GM23338 (cell line): Measurements from ENCODE around the gene F8. TPM values are rescaled to one million over a fixed set of nuclear protein-coding genes. Genes with fewer than 3 reads are reported as not detected.

Source experiments
- ATAC-seq: fragments of 200-7000 bp; cut with Tn5 transposase; 3 replicates; pipeline ENCODE4 v1.9.1; 2020
- DNase-seq: peaks from one replicate; pipeline ENCODE4 v3.0.0-alpha.2; 2015; ENCODE audit warnings: low spot score
- H2AFZ ChIP-seq: fragments of 200-600 bp; sonication (generic); 2 replicates; pipeline ENCODE4 v1.8.0; 2016; ENCODE audit warnings: antibody characterized with exemption, mild to moderate bottlenecking, moderate library complexity
- H3F3A ChIP-seq: fragments of 200-600 bp; sonication (generic); replicated peaks from 2 replicates; pipeline ENCODE4 v1.8.0; 2017; ENCODE audit warnings: antibody characterized with exemption, mixed run types, low read depth
- H3K27ac ChIP-seq: fragments of 200-600 bp; sonication (generic); 2 replicates; pipeline ENCODE4 v1.6.1; 2016; ENCODE audit warnings: low read depth
- H3K27me3 ChIP-seq: fragments of 200-600 bp; sonication (generic); 2 replicates; pipeline ENCODE4 v1.8.0; 2016; ENCODE audit warnings: mild to moderate bottlenecking, mixed run types, moderate library complexity; ENCODE audit not compliant: insufficient read depth
- H3K36me3 ChIP-seq: fragments of 200-600 bp; sonication (generic); 2 replicates; pipeline ENCODE4 v1.8.0; 2016; ENCODE audit warnings: mild to moderate bottlenecking; ENCODE audit not compliant: insufficient read depth
- H3K4me1 ChIP-seq: fragments of 200-600 bp; sonication (generic); 2 replicates; pipeline ENCODE4 v1.8.0; 2016; ENCODE audit warnings: mild to moderate bottlenecking, moderate library complexity; ENCODE audit not compliant: insufficient read depth
- H3K4me2 ChIP-seq: fragments of 200-600 bp; sonication (generic); 2 replicates; pipeline ENCODE4 v1.7.1; 2017; ENCODE audit warnings: mixed run types
- H3K4me3 ChIP-seq: fragments of 200-600 bp; sonication (generic); 2 replicates; pipeline ENCODE4 v1.6.1; 2016; ENCODE audit warnings: mixed run types
- H3K79me2 ChIP-seq: fragments of 200-600 bp; sonication (generic); replicated peaks from 2 replicates; pipeline ENCODE4 v1.8.0; 2017; ENCODE audit warnings: mild to moderate bottlenecking; ENCODE audit not compliant: insufficient read depth
- H3K9me2 ChIP-seq: fragments of 200-600 bp; sonication (generic); 2 replicates; pipeline ENCODE4 v1.8.0; 2017; ENCODE audit not compliant: insufficient read depth
- H4K20me1 ChIP-seq: fragments of 200-600 bp; sonication (generic); replicated peaks from 2 replicates; pipeline ENCODE4 v1.8.0; 2017; ENCODE audit warnings: mild to moderate bottlenecking; ENCODE audit not compliant: insufficient read depth
- H3K27ac Mint-ChIP-seq: 2 replicates; pipeline ENCODE4 v1.8.0; 2020; ENCODE audit warnings: inconsistent platforms, mild to moderate bottlenecking, moderate library complexity, mixed read lengths
- H3K27me3 Mint-ChIP-seq: 3 replicates; pipeline ENCODE4 v1.8.0; 2022; ENCODE audit warnings: low read depth, mild to moderate bottlenecking, moderate library complexity, mixed read lengths, inconsistent platforms; ENCODE audit not compliant: insufficient read depth, poor library complexity
- H3K36me3 Mint-ChIP-seq: 3 replicates; pipeline ENCODE4 v1.8.0; 2021; ENCODE audit warnings: low read depth, mild to moderate bottlenecking, inconsistent platforms, moderate library complexity, mixed read lengths
- H3K4me1 Mint-ChIP-seq: 3 replicates; pipeline ENCODE4 v1.8.0; 2020; ENCODE audit warnings: mild to moderate bottlenecking, inconsistent platforms, mixed read lengths
- H3K4me3 Mint-ChIP-seq: 3 replicates; pipeline ENCODE4 v1.8.0; 2021; ENCODE audit warnings: moderate library complexity, mild to moderate bottlenecking, inconsistent platforms, mixed read lengths
- H3K9me3 Mint-ChIP-seq: 3 replicates; pipeline ENCODE4 v1.8.0; 2020; ENCODE audit warnings: moderate library complexity, mild to moderate bottlenecking, inconsistent platforms, mixed read lengths
- CREB1 ChIP-seq: fragments of 250-450 bp; sonication (Bioruptor Pico); IDR thresholded peaks from 2 replicates; pipeline ENCODE4 v1.5.0; 2020; ENCODE audit warnings: low read depth, mild to moderate bottlenecking, moderate library complexity
- CTCF ChIP-seq, 2 experiments: fragments of 200-600 bp in 1 of 2; sonication (generic) in 1 of 2; conservative IDR thresholded peaks; 2 replicates each; pipeline versions ENCODE4 v1.5.1 to v1.6.1; 2016 to 2017; ENCODE audit warnings: antibody characterized with exemption in 2 of 2, low read depth in 2 of 2, mild to moderate bottlenecking in 2 of 2, moderate library complexity in 1 of 2
- EZH2 ChIP-seq: fragments of 200-600 bp; sonication (generic); IDR thresholded peaks from one replicate; pipeline ENCODE4 v1.8.0; 2017; ENCODE audit warnings: antibody characterized with exemption, mild to moderate bottlenecking, low read depth; ENCODE audit not compliant: unreplicated experiment
- EZH2phosphoT487 ChIP-seq: fragments of 200-600 bp; sonication (generic); IDR thresholded peaks from one replicate; pipeline ENCODE4 v1.8.1; 2018; ENCODE audit warnings: antibody characterized with exemption; ENCODE audit not compliant: unreplicated experiment
- JUNB ChIP-seq: IDR thresholded peaks from one replicate; pipeline ENCODE4 v1.6.1; 2016; ENCODE audit warnings: antibody characterized with exemption; ENCODE audit not compliant: unreplicated experiment
- NANOG ChIP-seq: IDR thresholded peaks from 2 replicates; pipeline ENCODE4 v1.6.1; 2016; ENCODE audit warnings: antibody characterized with exemption, borderline replicate concordance
- REST ChIP-seq: IDR thresholded peaks from one replicate; pipeline ENCODE4 v1.6.1; 2018; ENCODE audit warnings: antibody characterized with exemption; ENCODE audit not compliant: unreplicated experiment
- STAT1 ChIP-seq: IDR thresholded peaks from one replicate; pipeline ENCODE4 v1.6.1; 2016; ENCODE audit warnings: antibody characterized with exemption; ENCODE audit not compliant: unreplicated experiment
- ZNF114 ChIP-seq: fragments of 250-450 bp; sonication (Bioruptor Pico); IDR thresholded peaks from 2 replicates; pipeline ENCODE4 v1.5.0; 2020; ENCODE audit warnings: mild to moderate bottlenecking, moderate library complexity
- ZNF331 ChIP-seq: fragments of 250-450 bp; sonication (Bioruptor Pico); IDR thresholded peaks from 2 replicates; pipeline ENCODE4 v1.5.0; 2020; ENCODE audit warnings: low read depth, mild to moderate bottlenecking, moderate library complexity
- ZNF462 ChIP-seq: fragments of 250-450 bp; sonication (Bioruptor Pico); IDR thresholded peaks from 2 replicates; pipeline ENCODE4 v1.5.0; 2020; ENCODE audit warnings: mild to moderate bottlenecking, moderate library complexity
- polyA plus RNA-seq: library from polyadenylated mRNA; unstranded; fragments of >200 nt; fragmentation: Nextera tagmentation; extraction: Ambion mirVana; gene quantifications from 2 replicates; pipeline ENCODE4 v1.2.1, GENCODE V29; 2016
- total RNA-seq: library from RNA; depleted of rRNA; stranded (reverse); fragments of >200 nt; shearing (Covaris generic); gene quantifications from 2 replicates; pipeline ENCODE4 v1.2.3, GENCODE V29; 2014

F8 gene
- total and polyA plus RNA-seq, 2 experiments from 2014 or later = 0.70 to 1.8 TPM

GRCh38 chrX:154797006-154797405 is 225.5 kb downstream of the F8 start (continued):
- TF ChIP-seq ZNF114 (CRISPR knock-in tag) (no peak), NANOG (no peak), EZH2 (no peak), ZNF331 (CRISPR knock-in tag) (no peak), JUNB (no peak), REST (no peak), EZH2phosphoT487 (no peak), CREB1 (CRISPR knock-in tag) (no peak), STAT1 (no peak)

GRCh38 chrX:154795016-154795415 is 227.5 kb downstream of the F8 start:
- H3K27ac ChIP-seq = no peak overlapping the region
- H3F3A ChIP-seq = no peaks in the 10 kb centered on the region
- peaks cover 19% of the 10 kb centered on the region for H3K4me1 ChIP-seq
- ATAC-seq (no peak), DNase-seq (no peak)
- peaks cover 21% of the 10 kb centered on the region for H3K4me1 Mint-ChIP-seq
- H2AFZ ChIP-seq = no peak overlapping the region
- H3K27me3 ChIP-seq = no peaks in the 10 kb centered on the region
- no peaks in the 10 kb centered on the region for H3K9me2 ChIP-seq
- no peak overlapping the region for H3K4me2 ChIP-seq
- H3K27me3 Mint-ChIP-seq = no peaks in the 10 kb centered on the region
- H3K4me3 Mint-ChIP-seq = no peak overlapping the region
- H3K4me3 ChIP-seq = no peak overlapping the region
- no peaks in the 10 kb centered on the region for H4K20me1 ChIP-seq
- H3K36me3 ChIP-seq = no peaks in the 10 kb centered on the region
- H3K27ac Mint-ChIP-seq = no peak overlapping the region
- H3K79me2 ChIP-seq = peaks cover 6% of the 10 kb centered on the region; the same call in 1 of the 2 replicates
- no peaks in the 10 kb centered on the region for H3K36me3 Mint-ChIP-seq
- no peaks in the 10 kb centered on the region for H3K9me3 Mint-ChIP-seq
- TF ChIP-seq ZNF462 (CRISPR knock-in tag) (no peak), CREB1 (CRISPR knock-in tag) (no peak), EZH2 (no peak), NANOG (no peak), JUNB (no peak), EZH2phosphoT487 (no peak), ZNF331 (CRISPR knock-in tag) (no peak), CTCF (conservative IDR thresholded peaks at IDR 0.05; ENCODE audit: low read depth in 2 of 2) (no peak)
